ENCODE data around the gene ARHGEF6.

GRCh38 chrX:136658151-136658550, 122.6 kb downstream of the ARHGEF6 start:
- no peak for TF ChIP-seq EZH2 (IDR thresholded peaks at IDR 0.05; ENCODE audit: insufficient read depth, poor library complexity, severe bottlenecking)
- TF ChIP-seq EZH2phosphoT487 (IDR thresholded peaks at IDR 0.05; ENCODE audit: insufficient read depth, low read depth), result no peak
